Lung (tissue), 12 donors: ENCODE measurements around the gene CDC42. TPM values are rescaled to one million over a fixed set of nuclear protein-coding genes. Genes with fewer than 3 reads are reported as not detected.

Source experiments
- ATAC-seq: fragments of 200-7000 bp; cut with Tn5 transposase; one replicate; pipeline ENCODE4 v1.9.1; 2020; ENCODE audit warnings: moderate number of reproducible peaks; ENCODE audit not compliant: insufficient read depth, low FRiP score
- DNase-seq, 3 donors: peaks; one replicate each; pipeline ENCODE4 v3.0.0-alpha.2; 2013 to 2017
- H3K27ac ChIP-seq, 2 donors: one replicate each; pipeline ENCODE4 v1.5.1; 2013; ENCODE audit warnings: mild to moderate bottlenecking in 2 of 2, moderate library complexity in 2 of 2, control low read depth in 1 of 2, inconsistent platforms in 1 of 2, low read depth in 1 of 2, low read length in 1 of 2
- H3K27me3 ChIP-seq, 3 donors: one replicate each; pipeline ENCODE4 v1.5.1; 2013; ENCODE audit warnings: low read length in 2 of 3; ENCODE audit not compliant: control insufficient read depth in 3 of 3, insufficient read depth in 3 of 3
- H3K36me3 ChIP-seq, 4 donors: one replicate each; pipeline ENCODE4 v1.5.1; 2013; ENCODE audit warnings: low read length in 4 of 4, mild to moderate bottlenecking in 1 of 4, moderate library complexity in 1 of 4; ENCODE audit not compliant: control insufficient read depth in 4 of 4, insufficient read depth in 4 of 4
- H3K4me1 ChIP-seq, 5 donors: one replicate each; pipeline ENCODE4 v1.5.1; 2013; ENCODE audit warnings: low read length in 5 of 5, mild to moderate bottlenecking in 2 of 5, moderate library complexity in 1 of 5; ENCODE audit not compliant: control insufficient read depth in 5 of 5, insufficient read depth in 5 of 5
- H3K4me3 ChIP-seq: one replicate; pipeline ENCODE4 v1.5.1; 2013; ENCODE audit warnings: mild to moderate bottlenecking, control low read depth, moderate library complexity
- H3K9ac ChIP-seq, 2 donors: one replicate each; pipeline ENCODE4 v1.5.1; 2013; ENCODE audit warnings: low read length in 2 of 2, control low read depth in 1 of 2; ENCODE audit not compliant: insufficient read depth in 1 of 2
- H3K9me3 ChIP-seq, 4 donors: one replicate each; pipeline ENCODE4 v1.5.1; 2013; ENCODE audit warnings: low read length in 3 of 4, mild to moderate bottlenecking in 1 of 4, moderate library complexity in 1 of 4; ENCODE audit not compliant: control insufficient read depth in 4 of 4, insufficient read depth in 3 of 4
- CTCF ChIP-seq: IDR thresholded peaks from 2 replicates; pipeline ENCODE4 v1.5.1; 2012; ENCODE audit warnings: mild to moderate bottlenecking; ENCODE audit errors: control extremely low read depth, extremely low read depth
- WGBS, 2 donors: extraction: QIAGEN DNeasy Blood & Tissue Kit; methylation state at CpG; one replicate each; pipeline ENCODE4 v1.1.7; 2013; 5-methylcytosine and 5-hydroxymethylcytosine counted together
- polyA plus RNA-seq, 2 donors: library from polyadenylated mRNA; stranded (reverse); fragments of 200-250 nt; gene quantifications; one replicate each; pipeline ENCODE4 v1.2.1, GENCODE V29; 2013
- total RNA-seq, 2 donors: library from RNA; depleted of rRNA in 1 of 2; stranded (reverse); fragments of >200 nt in 1 of 2; gene quantifications; one replicate each; pipeline ENCODE4 v1.2.1, GENCODE V29; 2014 to 2021
- donor health status: control.
- donor health status: control.
- donor health status: Bipolar disorder and iron deficiency.
- donor health status: healthy.
- donor health status: DM: yes; HTN: yes; CAD: no.

The CDC42 gene
- total and polyA plus RNA-seq, 4 donors = 137 to 231 (median 219) TPM

DNA sequence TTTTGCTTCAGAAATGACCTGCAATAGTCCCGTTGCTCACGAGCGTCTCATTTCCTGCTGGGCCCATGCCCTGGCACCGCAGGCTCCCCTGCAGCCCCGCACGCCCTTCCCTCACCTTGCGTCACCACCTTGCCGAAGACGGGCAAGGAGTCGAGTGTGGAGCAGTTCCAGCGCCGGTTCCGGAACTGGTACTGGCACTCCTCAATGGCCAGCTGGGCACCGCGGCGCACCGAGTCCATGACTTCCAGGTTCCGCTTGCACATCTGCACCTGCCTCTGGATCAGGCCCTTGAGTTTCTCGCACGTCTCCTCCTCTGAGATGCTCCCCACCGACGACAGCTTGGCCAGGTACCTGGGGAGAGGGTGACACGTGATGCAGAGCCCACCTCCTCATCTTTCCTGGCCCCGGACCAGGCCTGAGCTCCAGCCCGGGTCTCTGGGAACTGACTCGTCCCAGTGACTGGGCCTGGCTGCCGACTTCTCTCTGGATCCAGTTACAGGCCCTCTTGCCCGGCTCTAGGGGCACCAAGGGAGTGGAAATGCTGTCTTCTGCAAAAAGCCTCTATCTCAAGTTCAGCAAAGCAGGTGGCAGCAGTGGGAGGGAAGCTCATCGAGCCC is 77.1 kb downstream of the CDC42 start:
- Histone ChIP-seq H3K9ac (no peak overlapping the region), H3K9me3 (no peaks in the 10 kb centered on the region), H3K27ac (no peak overlapping the region), H3K4me1 (peaks cover 0 to 19% (median 0%) of the 10 kb centered on the region in 5 donors), H3K36me3 (peaks cover 0 to 2% (median 0%) of the 10 kb centered on the region in 4 donors), H3K27me3 (no peaks in the 10 kb centered on the region), H3K4me3 (no peak overlapping the region)
- DNase-seq (no peak), ATAC-seq (no peak)
- TF ChIP-seq CTCF = no peak
- WGBS, 2 donors = 91% methylated on average over 29 of the region's 29 CpGs

GRCh38 chr1:22131062-22131461 is 78.6 kb downstream of the CDC42 start:
- H3K27me3 ChIP-seq = no peaks in the 10 kb centered on the region
- TF ChIP-seq CTCF = no peak
- no peak overlapping the region for H3K27ac ChIP-seq
- 93 to 95% methylated on average over 4 of the region's 4 CpGs for WGBS, 2 donors
- H3K9me3 ChIP-seq = no peaks in the 10 kb centered on the region
- DNase-seq (no peak), ATAC-seq (no peak)
- no peak overlapping the region for H3K9ac ChIP-seq
- H3K4me3 ChIP-seq = no peak overlapping the region
- H3K36me3 ChIP-seq = peaks cover 0 to 2% (median 0%) of the 10 kb centered on the region in 4 donors
- peaks cover 0 to 19% (median 0%) of the 10 kb centered on the region in 5 donors for H3K4me1 ChIP-seq

DNA sequence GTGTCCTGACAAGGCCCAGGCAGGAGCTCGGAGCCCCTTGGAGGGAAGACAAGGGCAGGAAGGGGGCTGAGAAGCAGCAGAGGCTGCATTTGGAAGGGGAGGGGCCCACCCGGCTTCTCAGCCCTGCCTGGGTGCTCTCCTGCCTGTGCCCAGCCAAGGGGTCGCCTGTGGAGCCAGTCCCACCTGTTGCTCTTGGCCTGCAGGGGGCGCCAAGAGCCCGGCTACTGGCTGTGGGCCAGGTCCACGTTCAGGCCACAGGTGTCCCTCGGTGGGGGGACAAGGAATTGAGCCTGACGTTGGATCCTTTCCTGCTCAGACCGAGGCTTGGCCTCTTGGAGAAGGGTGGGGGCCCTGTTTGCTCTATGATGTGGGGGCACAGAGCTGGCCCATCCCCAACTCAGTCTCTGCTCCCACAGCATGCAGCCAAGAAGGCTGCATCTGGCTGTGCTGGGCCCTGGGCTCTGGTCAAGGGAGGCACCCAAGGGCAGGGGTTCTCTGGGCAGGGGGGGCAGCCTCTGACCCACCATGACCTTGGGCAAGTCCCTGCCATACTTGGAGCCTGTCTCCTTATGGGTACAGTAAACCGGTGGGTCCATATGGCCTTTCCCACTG is 79.5 kb downstream of the CDC42 start:
- ATAC-seq = no peak
- H3K27ac ChIP-seq = no peak overlapping the region
- peaks cover 0 to 2% (median 0%) of the 10 kb centered on the region in 4 donors for H3K36me3 ChIP-seq
- H3K9me3 ChIP-seq = no peaks in the 10 kb centered on the region
- peaks cover 0 to 22% (median 6%) of the 10 kb centered on the region in 5 donors for H3K4me1 ChIP-seq
- DNase-seq = peak in 2 of 3 donors; percentile 52 to 57
- no peak overlapping the region for H3K9ac ChIP-seq
- 23 to 25% methylated on average over 7 to 10 of the region's 10 CpGs for whole genome bisulfite sequencing, 2 donors
- TF ChIP-seq CTCF = peak; percentile 72
- H3K27me3 ChIP-seq = no peaks in the 10 kb centered on the region
- H3K4me3 ChIP-seq = no peak overlapping the region
